ENCODE data around the gene PRMT1.

DNA sequence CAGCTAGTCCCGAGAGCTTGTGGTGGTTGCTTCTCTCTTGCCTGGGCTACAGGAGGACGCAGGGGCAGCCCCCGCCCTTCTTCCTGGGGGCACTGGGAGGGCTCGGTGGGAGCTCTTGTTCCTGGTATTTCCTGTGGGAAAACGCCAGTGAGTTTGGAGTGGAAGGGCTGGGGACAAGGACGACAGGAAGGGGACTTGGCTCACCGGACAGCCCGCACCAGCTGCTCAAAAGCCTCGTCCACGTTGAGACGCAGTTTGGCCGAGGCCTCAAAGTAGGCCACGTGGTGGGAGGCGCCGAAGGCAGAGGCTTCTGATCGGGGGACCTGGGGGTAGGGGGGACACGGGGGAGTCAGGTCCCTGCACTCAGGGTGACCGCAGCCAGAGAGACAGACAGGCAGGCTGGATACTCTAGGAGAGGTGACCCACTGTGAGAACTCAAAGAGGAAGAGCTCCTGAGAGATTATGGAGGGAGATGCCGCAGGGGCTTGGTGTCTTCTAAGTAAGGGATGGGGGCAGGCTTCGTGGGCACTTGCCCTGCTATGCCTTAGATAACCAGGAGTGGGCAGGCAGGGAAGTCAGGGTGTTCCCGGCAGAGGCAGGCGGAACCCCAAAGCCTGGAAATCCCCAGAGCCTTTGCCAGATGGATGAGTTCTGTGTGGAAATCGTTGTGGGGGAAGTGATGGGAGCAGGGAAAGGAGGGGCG is 41.4 kb upstream of the PRMT1 start:
- TF ChIP-seq CEBPB (IDR thresholded peaks at IDR 0.05), result no peak
- TF ChIP-seq YY1 (IDR thresholded peaks at IDR 0.05; ENCODE audit: low read depth), result no peak
- no peak for TF ChIP-seq EP300 (IDR thresholded peaks at IDR 0.05; ENCODE audit: borderline replicate concordance)
- TF ChIP-seq, protein P1, sequence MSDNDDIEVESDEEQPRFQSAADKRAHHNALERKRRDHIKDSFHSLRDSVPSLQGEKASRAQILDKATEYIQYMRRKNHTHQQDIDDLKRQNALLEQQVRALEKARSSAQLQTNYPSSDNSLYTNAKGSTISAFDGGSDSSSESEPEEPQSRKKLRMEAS (IDR thresholded peaks at IDR 0.05), result no peak
- TF ChIP-seq CREB1 (IDR thresholded peaks at IDR 0.05; ENCODE audit: low read depth), result no peak
